ENCODE measurements around the gene NKX2-8.
"Not testable (repeated sequence)": the region's sequence is repeated elsewhere in the genome, so short reads cannot be mapped to it uniquely, and the experiment has no call there.

Gene NKX2-8

GRCh38 chr14:36580141-36580855, 2.1 kb downstream of the NKX2-8 start:
- DNase-seq (ENCODE audit: low spot score), result no peak

- DNase-seq (ENCODE audit: low spot score), result no peak
These were observed 2.8 kb downstream of the NKX2-8 start for GRCh38 chr14:36579573-36580140.

GRCh38 chr14:36579001-36579555, 3.3 kb downstream of the NKX2-8 start:
- no peak for DNase-seq (ENCODE audit: low spot score)

- DNase-seq (ENCODE audit: low spot score), result no peak
These were observed 12.3 kb downstream of the NKX2-8 start for GRCh38 chr14:36570065-36570464.

- DNase-seq (ENCODE audit: low spot score), result peak; percentile 14
These were observed 25.5 kb downstream of the NKX2-8 start for GRCh38 chr14:36556811-36557433.

- no peak for DNase-seq (ENCODE audit: low spot score)
These were observed 26.2 kb downstream of the NKX2-8 start for GRCh38 chr14:36555998-36556743.

- peak; percentile 8 for DNase-seq (ENCODE audit: low spot score)
These were observed 28.7 kb downstream of the NKX2-8 start for GRCh38 chr14:36553656-36554260.

GRCh38 chr14:36550899-36551298, 31.5 kb downstream of the NKX2-8 start:
- no peak for DNase-seq (ENCODE audit: low spot score)

- DNase-seq (ENCODE audit: low spot score), result not testable (repeated sequence)
These were observed 38.1 kb downstream of the NKX2-8 start for GRCh38 chr14:36544280-36544679.

- no peak for DNase-seq (ENCODE audit: low spot score)
These were observed 44.4 kb downstream of the NKX2-8 start for GRCh38 chr14:36538051-36538450.

Data from HuH-7 (cell line).